ENCODE measurements around the gene SPIN1.

GRCh38 chr9:88398016-88398415 is 9.8 kb downstream of the SPIN1 start:
- no peak for TF ChIP-seq CTCF (IDR thresholded peaks at IDR 0.05)
- TF ChIP-seq POLR2A (IDR thresholded peaks at IDR 0.05), result no peak
